ENCODE results near the gene NKX2-4.

Gene NKX2-4

DNA sequence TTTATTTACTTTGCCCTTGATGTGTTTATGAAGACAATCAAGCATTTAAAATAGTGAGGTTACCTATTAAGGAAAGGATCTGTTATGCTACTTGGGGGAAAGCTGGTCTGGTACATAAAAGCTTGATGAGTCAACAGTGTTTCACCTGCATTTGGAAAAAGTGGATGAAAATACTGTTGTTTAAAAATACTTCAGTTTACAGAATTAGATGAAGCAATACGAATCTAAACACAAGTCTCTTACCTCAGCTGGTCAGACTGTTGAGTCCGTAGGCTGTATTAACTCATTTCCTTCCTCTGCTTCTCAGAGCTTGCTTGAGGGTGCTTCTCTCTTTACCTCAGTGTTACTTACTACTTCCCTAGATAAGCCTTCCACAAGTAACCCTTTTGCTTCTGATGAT, 36.1 kb downstream of the NKX2-4 start:
- DNase-seq, result no peak

GRCh38 chr20:21360705-21361104, 36.6 kb downstream of the NKX2-4 start:
- DNase-seq, result no peak

DNA sequence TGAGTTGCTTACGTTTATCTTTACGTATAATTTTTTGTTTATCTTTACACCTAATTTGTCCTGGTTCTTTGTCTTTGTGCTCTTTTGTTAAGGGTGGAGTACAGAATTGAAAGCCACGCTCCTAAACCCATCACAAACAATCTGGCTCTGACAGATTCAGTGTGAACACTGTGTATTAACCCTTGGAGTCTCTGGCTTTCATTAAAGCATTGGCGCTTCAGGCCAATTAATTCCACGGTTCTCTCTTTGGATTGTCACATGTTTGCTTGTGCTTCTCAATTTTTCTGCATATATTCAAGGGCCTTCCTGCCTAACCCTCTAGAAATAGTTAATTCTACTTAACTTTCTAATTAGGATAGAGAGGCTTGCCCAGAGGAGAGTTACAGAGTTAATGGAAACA, 38.6 kb downstream of the NKX2-4 start:
- DNase-seq, result no peak

DNA sequence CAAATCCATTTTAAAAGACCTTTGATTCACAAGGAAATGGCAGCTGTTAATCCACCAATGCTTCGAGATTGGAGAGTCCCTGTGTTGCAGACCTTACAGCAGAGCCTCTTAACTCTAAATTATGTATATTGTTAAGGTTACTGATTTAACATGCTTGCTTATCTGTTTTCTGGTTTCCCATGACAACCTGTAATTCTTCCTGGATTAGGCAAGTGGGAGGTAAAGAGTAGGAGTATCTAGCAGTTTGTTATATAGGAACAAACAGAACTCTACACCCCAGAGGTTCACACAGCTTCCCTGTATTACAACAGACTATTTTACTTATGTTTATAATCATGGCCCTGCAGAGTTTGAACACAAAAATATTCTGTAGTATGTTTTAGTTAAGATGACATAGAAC, 39.5 kb downstream of the NKX2-4 start:
- no peak for DNase-seq

GRCh38 chr20:21356386-21356785, 40.9 kb downstream of the NKX2-4 start:
- DNase-seq, result no peak

DNA sequence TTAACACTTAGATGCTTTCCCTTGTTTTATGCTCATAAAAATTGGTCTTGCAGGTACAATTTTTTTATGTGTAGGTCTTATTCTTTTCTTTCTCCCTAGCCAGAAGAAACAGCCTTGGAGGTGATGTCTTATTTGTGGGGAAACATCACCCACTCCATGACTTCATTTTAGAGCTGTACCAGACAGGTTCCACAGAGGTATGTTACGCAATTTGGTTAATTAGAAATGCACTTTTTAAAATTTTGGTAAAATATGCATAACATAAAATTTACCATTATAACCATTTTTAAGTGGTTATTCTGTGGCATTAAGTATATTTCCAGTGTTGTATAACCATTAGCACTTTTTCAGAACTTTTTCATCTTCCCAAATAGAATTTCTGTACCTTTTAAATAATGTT, 41.3 kb downstream of the NKX2-4 start:
- no peak for DNase-seq

GRCh38 chr20:21353236-21353635, 44.1 kb downstream of the NKX2-4 start:
- no peak for DNase-seq

DNA sequence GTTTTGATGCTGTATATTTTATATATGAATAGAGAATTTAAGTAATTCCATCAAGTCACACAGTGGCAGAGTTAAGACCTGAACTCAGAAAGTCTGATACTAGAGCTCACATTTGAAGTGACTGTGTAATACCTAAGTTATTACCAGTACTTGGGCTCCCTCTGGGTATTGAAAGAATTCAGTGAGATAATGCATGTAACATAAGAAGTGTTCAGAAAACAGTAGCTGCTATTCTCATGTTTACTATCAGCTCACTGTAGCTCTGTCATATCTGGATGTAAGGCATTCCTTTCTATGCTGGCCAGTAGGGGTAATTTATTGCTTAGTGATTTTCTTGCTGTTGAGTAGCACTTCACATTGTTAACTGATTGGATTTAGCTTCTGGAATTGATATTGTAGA, 44.6 kb downstream of the NKX2-4 start:
- DNase-seq, result no peak
